ENCODE results near the gene LCP2. TPM values are rescaled to one million over a fixed set of nuclear protein-coding genes. Genes with fewer than 3 reads are reported as not detected.
A peak's percentile ranks its signal among the peaks of the same experiment; 100 is the strongest.

Gene LCP2
- total RNA-seq, 2 donors from 2014 or later, result 56.9 to 76.5 TPM

DNA sequence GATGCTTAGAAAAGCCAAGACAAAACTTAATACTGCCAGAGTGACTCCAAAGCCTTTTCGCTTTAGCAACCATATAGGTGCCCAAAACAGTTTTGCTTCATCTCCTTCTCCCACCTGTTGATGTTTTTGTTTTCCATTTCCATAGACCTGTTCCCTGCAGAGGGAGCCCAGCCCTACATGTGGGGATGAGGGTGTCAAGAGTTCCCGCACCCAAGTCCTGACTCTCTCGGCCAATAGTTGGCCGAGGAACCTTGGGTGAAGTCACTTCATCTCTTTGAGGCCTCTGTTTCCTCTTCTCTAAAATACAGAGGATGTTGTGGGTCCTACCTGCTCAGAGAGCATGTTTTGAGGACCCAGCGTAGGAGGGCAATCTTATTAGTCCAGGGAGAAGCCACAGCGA, 38.5 kb upstream of the LCP2 start:
- DNase-seq (ENCODE audit: low spot score) (no peak), ATAC-seq (ENCODE audit: insufficient number of reproducible peaks, low FRiP score, low read depth) (no peak)
- Histone ChIP-seq H3K27me3 (replicated peaks; ENCODE audit: insufficient read depth) (no peaks in the 10 kb centered on the region), H3K9me3 (no peaks in the 10 kb centered on the region), H3K4me3 (no peak overlapping the region), H3K27ac (no peak overlapping the region), H3K4me1 (ENCODE audit: control insufficient read depth in 1 of 2, low read depth in 2 of 2) (peaks cover 4 to 7% of the 10 kb centered on the region in 2 donors), H3K36me3 (no peaks in the 10 kb centered on the region)
- TF ChIP-seq, protein P1, sequence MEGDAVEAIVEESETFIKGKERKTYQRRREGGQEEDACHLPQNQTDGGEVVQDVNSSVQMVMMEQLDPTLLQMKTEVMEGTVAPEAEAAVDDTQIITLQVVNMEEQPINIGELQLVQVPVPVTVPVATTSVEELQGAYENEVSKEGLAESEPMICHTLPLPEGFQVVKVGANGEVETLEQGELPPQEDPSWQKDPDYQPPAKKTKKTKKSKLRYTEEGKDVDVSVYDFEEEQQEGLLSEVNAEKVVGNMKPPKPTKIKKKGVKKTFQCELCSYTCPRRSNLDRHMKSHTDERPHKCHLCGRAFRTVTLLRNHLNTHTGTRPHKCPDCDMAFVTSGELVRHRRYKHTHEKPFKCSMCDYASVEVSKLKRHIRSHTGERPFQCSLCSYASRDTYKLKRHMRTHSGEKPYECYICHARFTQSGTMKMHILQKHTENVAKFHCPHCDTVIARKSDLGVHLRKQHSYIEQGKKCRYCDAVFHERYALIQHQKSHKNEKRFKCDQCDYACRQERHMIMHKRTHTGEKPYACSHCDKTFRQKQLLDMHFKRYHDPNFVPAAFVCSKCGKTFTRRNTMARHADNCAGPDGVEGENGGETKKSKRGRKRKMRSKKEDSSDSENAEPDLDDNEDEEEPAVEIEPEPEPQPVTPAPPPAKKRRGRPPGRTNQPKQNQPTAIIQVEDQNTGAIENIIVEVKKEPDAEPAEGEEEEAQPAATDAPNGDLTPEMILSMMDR (IDR thresholded peaks at IDR 0.05), result no peak

DNA sequence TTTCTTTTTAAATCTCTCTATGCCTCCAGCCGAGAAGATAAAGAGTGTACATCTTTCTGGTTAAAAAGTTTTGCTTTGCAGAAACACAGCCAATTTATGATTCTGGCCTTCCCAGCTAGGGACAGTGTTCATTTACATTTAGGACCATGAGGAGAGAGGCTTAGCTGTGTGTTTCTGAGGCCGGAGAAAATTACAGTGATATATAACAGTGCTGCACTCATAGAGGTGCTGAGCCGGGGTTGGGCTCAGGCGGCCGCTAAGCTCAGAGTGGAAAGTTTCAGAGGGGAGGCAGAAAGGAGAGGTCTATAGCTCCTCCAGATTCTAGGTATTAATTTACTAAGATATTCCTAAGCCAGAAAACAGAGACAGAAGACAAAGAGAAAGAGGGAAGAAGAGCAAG, 37.0 kb upstream of the LCP2 start:
- Histone ChIP-seq H3K9me3 (no peaks in the 10 kb centered on the region), H3K4me1 (ENCODE audit: control insufficient read depth in 1 of 2, low read depth in 2 of 2) (peaks cover 11 to 19% of the 10 kb centered on the region in 2 donors), H3K36me3 (no peaks in the 10 kb centered on the region), H3K4me3 (no peak overlapping the region), H3K27me3 (replicated peaks; ENCODE audit: insufficient read depth) (no peaks in the 10 kb centered on the region), H3K27ac (no peak overlapping the region)
- ATAC-seq (ENCODE audit: insufficient number of reproducible peaks, low FRiP score, low read depth), result no peak
- TF ChIP-seq, protein P1 (IDR thresholded peaks at IDR 0.05), result no peak
- DNase-seq (ENCODE audit: low spot score), result no peak

DNA sequence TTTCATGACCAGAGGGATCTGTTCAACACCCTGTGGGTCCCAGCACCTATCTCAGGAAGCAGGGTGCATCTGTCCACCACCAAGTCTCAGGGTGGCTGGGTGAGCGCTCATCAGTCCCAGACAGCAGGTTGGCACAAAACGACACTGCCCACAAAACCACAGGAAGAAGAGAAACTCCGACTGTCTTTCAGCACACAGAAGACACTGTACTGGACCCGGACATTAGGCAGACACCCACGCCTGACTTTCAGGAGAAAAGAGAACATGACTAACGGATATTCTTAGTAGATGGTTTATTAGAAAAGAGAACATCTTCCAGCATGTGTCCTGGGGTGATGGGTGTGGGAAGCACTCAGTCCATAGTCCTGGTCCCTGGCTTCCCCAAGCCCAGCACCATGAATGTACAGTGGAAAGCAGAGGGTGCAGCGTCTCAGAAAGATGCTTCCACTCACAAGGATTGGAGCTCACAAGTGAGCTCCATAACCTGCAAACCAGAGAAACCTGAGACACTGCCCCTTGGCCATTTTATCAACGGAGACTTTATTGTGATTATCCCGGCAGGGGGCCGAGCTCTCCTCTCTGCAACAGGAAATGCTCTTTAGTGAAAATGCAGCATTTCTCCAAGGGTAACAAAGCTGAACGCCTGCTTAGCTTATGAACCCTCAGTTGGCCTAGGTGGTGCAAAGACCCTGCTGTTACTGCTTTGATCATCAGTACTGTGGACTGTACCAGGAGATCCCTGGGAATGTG, 35.8 kb upstream of the LCP2 start:
- Histone ChIP-seq H3K27me3 (replicated peaks; ENCODE audit: insufficient read depth) (no peaks in the 10 kb centered on the region), H3K4me3 (no peak overlapping the region), H3K27ac (no peak overlapping the region), H3K36me3 (no peaks in the 10 kb centered on the region), H3K9me3 (no peaks in the 10 kb centered on the region), H3K4me1 (ENCODE audit: control insufficient read depth in 1 of 2, low read depth in 2 of 2) (peaks cover 11 to 19% of the 10 kb centered on the region in 2 donors)
- ATAC-seq (ENCODE audit: insufficient number of reproducible peaks, low FRiP score, low read depth) (no peak), DNase-seq (ENCODE audit: low spot score) (no peak)
- TF ChIP-seq, protein P1 (IDR thresholded peaks at IDR 0.05), result no peak

DNA sequence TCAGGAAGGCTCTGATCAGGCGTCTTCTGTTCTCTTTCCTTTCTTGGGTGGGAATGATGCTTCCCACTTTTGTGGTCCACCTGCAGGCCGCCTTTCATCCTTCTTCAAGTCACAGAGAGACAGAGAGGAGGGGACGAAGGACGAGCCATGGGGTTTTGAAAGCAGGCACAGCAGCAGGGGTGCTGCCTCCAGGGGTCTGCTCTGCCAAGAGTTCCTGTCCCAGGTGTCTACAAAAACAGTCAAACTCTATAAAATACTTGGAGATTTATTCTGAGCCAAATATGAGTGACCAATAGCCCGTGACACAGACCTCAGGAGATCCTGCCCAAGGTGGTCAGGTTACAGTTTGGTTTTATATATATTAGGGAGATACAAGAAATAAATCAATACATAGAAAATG, 34.5 kb upstream of the LCP2 start:
- DNase-seq (ENCODE audit: low spot score), result no peak
- no peaks in the 10 kb centered on the region for H3K36me3 ChIP-seq
- TF ChIP-seq, protein P1 (IDR thresholded peaks at IDR 0.05), result no peak
- H3K4me1 ChIP-seq (ENCODE audit: control insufficient read depth in 1 of 2, low read depth in 2 of 2), result peaks cover 11 to 19% of the 10 kb centered on the region in 2 donors
- no peak overlapping the region for H3K4me3 ChIP-seq
- H3K9me3 ChIP-seq, result no peaks in the 10 kb centered on the region
- no peaks in the 10 kb centered on the region for H3K27me3 ChIP-seq (replicated peaks; ENCODE audit: insufficient read depth)
- ATAC-seq (ENCODE audit: insufficient number of reproducible peaks, low FRiP score, low read depth), result no peak
- no peak overlapping the region for H3K27ac ChIP-seq

DNA sequence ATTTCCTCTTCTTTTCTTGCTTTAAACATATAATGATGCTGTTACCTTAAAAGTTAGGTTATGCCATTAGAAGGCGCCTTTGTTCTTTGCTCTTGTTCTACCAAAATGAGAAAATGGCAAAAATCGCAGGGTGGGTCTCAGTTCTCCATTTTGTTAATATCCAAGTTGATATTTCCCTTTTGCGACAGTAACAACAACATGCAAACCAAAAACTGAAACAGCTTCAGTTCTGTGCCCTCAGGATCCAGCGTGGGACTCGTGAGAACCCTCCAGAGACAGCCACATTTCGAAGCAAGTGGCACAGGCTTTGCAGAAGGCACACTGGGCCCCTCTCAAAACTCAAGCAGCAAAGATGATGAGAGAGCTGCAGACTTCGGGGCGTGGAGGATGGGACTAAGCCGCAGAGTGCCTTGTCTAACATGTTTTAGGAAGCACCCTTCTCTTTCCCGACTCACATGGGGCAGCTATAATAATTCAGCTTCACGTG, 33.0 kb upstream of the LCP2 start:
- H3K27me3 ChIP-seq (replicated peaks; ENCODE audit: insufficient read depth), result no peaks in the 10 kb centered on the region
- H3K4me1 ChIP-seq (ENCODE audit: control insufficient read depth in 1 of 2, low read depth in 2 of 2), result peaks cover 11 to 19% of the 10 kb centered on the region in 2 donors
- H3K36me3 ChIP-seq, result no peaks in the 10 kb centered on the region
- peak overlapping the region; percentile 34 for H3K4me3 ChIP-seq
- H3K27ac ChIP-seq, result peak overlapping the region in 1 of 2 donors; percentile 23
- DNase-seq (ENCODE audit: low spot score) (no peak), ATAC-seq (ENCODE audit: insufficient number of reproducible peaks, low FRiP score, low read depth) (no peak)
- TF ChIP-seq, protein P1 (IDR thresholded peaks at IDR 0.05), result no peak
- H3K9me3 ChIP-seq, result no peaks in the 10 kb centered on the region

All from thoracic aorta (tissue), 2 donors.